H1 (cell line): ENCODE data around the gene ALG5. TPM values are rescaled to one million over a fixed set of nuclear protein-coding genes. Genes with fewer than 3 reads are reported as not detected.

Source experiments
- CTCF ChIA-PET: fragments of 300-600 bp; sonication (Branson Sonifier 250); formaldehyde crosslinking; loops from one replicate; lab custom pipeline; 2021; ENCODE audit not compliant: partially characterized antibody; lab: Charles Lee
- POLR2A ChIA-PET: fragments of 300-600 bp; sonication (Branson Sonifier 250); formaldehyde crosslinking; loops from one replicate; lab custom pipeline; 2021; ENCODE audit warnings: inconsistent platforms; ENCODE audit not compliant: partially characterized antibody; lab: Charles Lee
- DNase-seq, 2 experiments: peaks; one replicate each; pipeline versions ENCODE4 v3.0.0 to v3.0.0-alpha.2; 2010 to 2022; ENCODE audit warnings: low spot score in 2 of 2, low read depth in 1 of 2, mixed read lengths in 1 of 2
- FAIRE-seq: peaks from 2 replicates; lab custom pipeline; 2011; peaks lifted over from hg19 to GRCh38; lab: Jason Lieb, UNC
- H2AFZ ChIP-seq: 2 replicates; pipeline ENCODE4 v1.8.1; 2012; ENCODE audit warnings: low read length, inconsistent platforms
- H2AK5ac ChIP-seq: 2 replicates; pipeline ENCODE4 v1.6.1; 2013; ENCODE audit warnings: low read depth, low read length
- H2BK120ac ChIP-seq: replicated peaks from 2 replicates; pipeline ENCODE3; 2013; ENCODE audit warnings: low read depth, low read length, inconsistent platforms
- H2BK12ac ChIP-seq: 2 replicates; pipeline ENCODE4 v1.6.1; 2013; ENCODE audit warnings: low read depth, low read length
- H2BK15ac ChIP-seq: 2 replicates; pipeline ENCODE4 v1.6.1; 2013; ENCODE audit warnings: low read length
- H2BK20ac ChIP-seq: 2 replicates; pipeline ENCODE4 v1.6.1; 2013; ENCODE audit warnings: low read length
- H2BK5ac ChIP-seq: 2 replicates; pipeline ENCODE4 v1.6.1; 2013; ENCODE audit warnings: low read depth, low read length
- H3K14ac ChIP-seq: 2 replicates; pipeline ENCODE4 v1.6.1; 2013; ENCODE audit warnings: inconsistent platforms; ENCODE audit not compliant: insufficient read length
- H3K18ac ChIP-seq: 2 replicates; pipeline ENCODE4 v1.6.1; 2013; ENCODE audit warnings: low read length; ENCODE audit errors: extremely low read depth
- H3K23ac ChIP-seq: 2 replicates; pipeline ENCODE4 v1.6.1; 2013; ENCODE audit warnings: inconsistent platforms; ENCODE audit not compliant: insufficient read length
- H3K23me2 ChIP-seq: 2 replicates; pipeline ENCODE4 v1.6.1; 2013; ENCODE audit warnings: low read depth, low read length
- H3K27ac ChIP-seq: 2 replicates; pipeline ENCODE4 v1.6.1; 2011; ENCODE audit warnings: low read depth, low read length, inconsistent platforms
- H3K27me3 ChIP-seq, 4 experiments: replicated peaks in 1 of 4; 1 replicate in 1 of 4; 2 replicates in 3 of 4; pipeline versions ENCODE4 v1.6.1 to v1.8.1; 2011 to 2013; ENCODE audit warnings: low read length in 3 of 4, mild to moderate bottlenecking in 3 of 4, inconsistent platforms in 2 of 4, mixed read lengths in 2 of 4, moderate library complexity in 1 of 4; ENCODE audit not compliant: control insufficient read depth in 3 of 4, insufficient read depth in 3 of 4; ENCODE audit errors: extremely low read depth in 1 of 4
- H3K36me3 ChIP-seq, 4 experiments: 2 replicates each; pipeline versions ENCODE4 v1.6.1 to v1.8.1; 2011 to 2013; ENCODE audit warnings: mild to moderate bottlenecking in 4 of 4, low read length in 3 of 4, moderate library complexity in 2 of 4, control low read depth in 1 of 4, inconsistent platforms in 1 of 4; ENCODE audit not compliant: insufficient read depth in 4 of 4, control insufficient read depth in 2 of 4
- H3K4ac ChIP-seq: replicated peaks from 2 replicates; pipeline ENCODE3; 2013; ENCODE audit warnings: low read length, low read depth, mixed read lengths, inconsistent platforms; ENCODE audit not compliant: insufficient read length
- H3K4me1 ChIP-seq, 4 experiments: replicated peaks in 1 of 4; 1 replicate in 1 of 4; 2 replicates in 3 of 4; pipeline versions ENCODE4 v1.6.1 to v1.8.1; 2011 to 2013; ENCODE audit warnings: low read length in 3 of 4, inconsistent platforms in 2 of 4, mixed read lengths in 1 of 4; ENCODE audit not compliant: insufficient read depth in 4 of 4, control insufficient read depth in 3 of 4
- H3K4me2 ChIP-seq, 2 experiments: 2 replicates each; pipeline versions ENCODE4 v1.6.1 to v1.8.1; 2011 to 2013; ENCODE audit warnings: low read depth in 2 of 2, low read length in 2 of 2, control low read depth in 1 of 2, inconsistent platforms in 1 of 2, mild to moderate bottlenecking in 1 of 2; ENCODE audit not compliant: insufficient read depth in 1 of 2
- H3K4me3 ChIP-seq, 4 experiments: fragments of 200-600, 300-600 bp in 1 of 4; sonication (generic), shearing (Covaris generic), sonication (Bioruptor Twin) in 1 of 4; 2 replicates each; pipeline versions ENCODE4 v1.5.1 to v1.8.1; 2011 to 2016; ENCODE audit warnings: low read length in 4 of 4, low read depth in 3 of 4, control low read depth in 2 of 4, inconsistent platforms in 2 of 4, mild to moderate bottlenecking in 2 of 4, mixed read lengths in 1 of 4, moderate library complexity in 1 of 4; ENCODE audit not compliant: insufficient read depth in 2 of 4; ENCODE audit errors: extremely low read depth in 1 of 4
- H3K56ac ChIP-seq: replicated peaks from 2 replicates; pipeline ENCODE3; 2013; ENCODE audit warnings: low read depth, mild to moderate bottlenecking, mixed read lengths, low read length, inconsistent platforms; ENCODE audit not compliant: insufficient read length
- H3K79me1 ChIP-seq: 2 replicates; pipeline ENCODE4 v1.6.1; 2013; ENCODE audit warnings: low read depth, low read length, control low read depth
- H3K79me2 ChIP-seq, 2 experiments: 2 replicates each; pipeline versions ENCODE4 v1.6.1 to v1.8.1; 2012 to 2013; ENCODE audit warnings: low read length in 2 of 2, mild to moderate bottlenecking in 2 of 2, inconsistent platforms in 1 of 2; ENCODE audit not compliant: insufficient read depth in 2 of 2, control insufficient read depth in 1 of 2
- H3K9ac ChIP-seq, 4 experiments: replicated peaks in 1 of 4; 1 replicate in 1 of 4; 2 replicates in 3 of 4; pipeline versions ENCODE4 v1.6.1 to v1.8.1; 2011 to 2013; ENCODE audit warnings: low read depth in 3 of 4, low read length in 3 of 4, control low read depth in 2 of 4, mild to moderate bottlenecking in 2 of 4, moderate library complexity in 2 of 4, inconsistent platforms in 1 of 4; ENCODE audit errors: extremely low read depth in 1 of 4
- H3K9me3 ChIP-seq, 2 experiments: 2 replicates each; pipeline versions ENCODE4 v1.6.1 to v1.8.1; 2012 to 2013; ENCODE audit warnings: mild to moderate bottlenecking in 2 of 2, moderate library complexity in 2 of 2, control low read depth in 1 of 2, inconsistent platforms in 1 of 2, low read depth in 1 of 2, low read length in 1 of 2, mixed read lengths in 1 of 2; ENCODE audit not compliant: insufficient read depth in 2 of 2
- H4K20me1 ChIP-seq, 2 experiments: replicated peaks in 1 of 2; 2 replicates each; pipeline versions ENCODE3 to v1.8.1; 2011 to 2013; ENCODE audit warnings: inconsistent platforms in 2 of 2, low read length in 2 of 2, mild to moderate bottlenecking in 1 of 2; ENCODE audit not compliant: insufficient read depth in 2 of 2, control insufficient read depth in 1 of 2
- H4K5ac ChIP-seq: 2 replicates; pipeline ENCODE4 v1.6.1; 2013; ENCODE audit warnings: low read length, low read depth, mixed read lengths, inconsistent platforms; ENCODE audit not compliant: insufficient read length
- H4K8ac ChIP-seq: 2 replicates; pipeline ENCODE4 v1.8.0; 2013; ENCODE audit warnings: mild to moderate bottlenecking, moderate library complexity, low read length, inconsistent platforms; ENCODE audit not compliant: insufficient read depth; ENCODE audit errors: extremely low read depth
- H4K91ac ChIP-seq: replicated peaks from 2 replicates; pipeline ENCODE3; 2013; ENCODE audit warnings: low read length, mixed read lengths, inconsistent platforms; ENCODE audit not compliant: insufficient read length
- CBX5 ChIP-seq: fragments of 300-800, 300-1000 bp; sonication (generic); IDR thresholded peaks from 2 replicates; pipeline ENCODE4 v1.7.1; 2016; ENCODE audit warnings: antibody characterized with exemption, low read length, low read depth
- CEBPB ChIP-seq: IDR thresholded peaks from 2 replicates; pipeline ENCODE4 v1.6.1; 2012; ENCODE audit warnings: low read depth, low read length
- E2F6 ChIP-seq: IDR thresholded peaks from 2 replicates; pipeline ENCODE4 v1.6.1; 2012; ENCODE audit warnings: inconsistent platforms
- JUND ChIP-seq: IDR thresholded peaks from 2 replicates; pipeline ENCODE4 v1.6.1; 2011; ENCODE audit warnings: mild to moderate bottlenecking, improper control_type of control experiment, low read length
- RBBP5 ChIP-seq: IDR thresholded peaks from 2 replicates; pipeline ENCODE4 v1.7.1; 2012; ENCODE audit warnings: low read depth, mild to moderate bottlenecking, inconsistent platforms, low read length, moderate library complexity, borderline replicate concordance
- RNF2 ChIP-seq: fragments of 200-900, 300-1000 bp; sonication (generic); IDR thresholded peaks from 2 replicates; pipeline ENCODE4 v1.7.1; 2016; ENCODE audit warnings: borderline replicate concordance, low read depth, mild to moderate bottlenecking, antibody characterized with exemption, low read length; ENCODE audit not compliant: poor library complexity, severe bottlenecking; ENCODE audit errors: missing control alignments
- SP2 ChIP-seq: IDR thresholded peaks from 2 replicates; pipeline ENCODE4 v1.6.1; 2012; ENCODE audit warnings: mild to moderate bottlenecking, low read length, inconsistent platforms
- WGBS, 2 experiments: shearing (Covaris generic) in 1 of 2; methylation state at CpG; one replicate each; pipeline versions ENCODE4 v1.1.6 to v1.1.7; 2013 to 2015; ENCODE audit warnings: low lambda C conversion rate in 2 of 2, mixed read lengths in 2 of 2, inconsistent platforms in 1 of 2, low coverage in 1 of 2, missing lambda C conversion rate in 1 of 2; ENCODE audit not compliant: insufficient replicate concordance in 2 of 2, insufficient coverage in 1 of 2, insufficient read length in 1 of 2; ENCODE audit errors: extremely low coverage in 1 of 2, missing lambda C conversion rate in 1 of 2; 5-methylcytosine and 5-hydroxymethylcytosine counted together
- polyA plus RNA-seq, 7 experiments: library from polyadenylated mRNA; depleted of rRNA in 3 of 7; stranded (reverse) in 5 of 7; unstranded in 2 of 7; fragments of >200 nt in 5 of 7; fragments of 200-250 nt in 2 of 7; gene quantifications; 1 replicate in 5 of 7; 2 replicates in 1 of 7; 4 replicates in 1 of 7; pipeline versions ENCODE4 v1.2.1 to v1.2.3, GENCODE V29; 2011 to 2013; ENCODE audit warnings: missing spikeins in 2 of 7, mixed read lengths in 2 of 7
- total RNA-seq: library from RNA; stranded (reverse); fragmentation: NEBNext Ultra II Directional; extraction: Animal tissue kit (Norgen Biotek cat#: 25700); gene quantifications from 2 replicates; pipeline ENCODE4 v1.2.1, GENCODE V29; 2021

ALG5 gene
- total and polyA plus RNA-seq, 2 of the 8 experiments (the other 6 are each of a cell fraction or from before 2014, with no cell fraction given) = 15.0 to 24.3 TPM

- Histone ChIP-seq H2AK5ac (no peak overlapping the region), H3K79me2 (no peaks in the 10 kb centered on the region), H3K27ac (no peak overlapping the region), H3K27me3 (no peaks in the 10 kb centered on the region), H4K8ac (no peak overlapping the region), H3K4me3 (no peak overlapping the region), H2BK20ac (no peak overlapping the region), H2AFZ (no peak overlapping the region), H3K9me3 (peaks cover 3 to 4% of the 10 kb centered on the region in 2 experiments; a peak in 2 of 4 replicates), H2BK12ac (no peak overlapping the region), H2BK5ac (no peak overlapping the region), H3K18ac (no peak overlapping the region), H3K79me1 (no peaks in the 10 kb centered on the region; the same call in 1 of the 2 replicates), H3K56ac (no peak overlapping the region), H2BK120ac (no peak overlapping the region), H3K9ac (no peak overlapping the region), H3K23me2 (no peaks in the 10 kb centered on the region), H4K5ac (no peak overlapping the region), H3K14ac (no peak overlapping the region), H3K36me3 (peaks cover 5 to 46% (median 15%) of the 10 kb centered on the region in 4 experiments), H3K4ac (no peak overlapping the region), H3K4me2 (no peak overlapping the region), H4K20me1 (no peaks in the 10 kb centered on the region), H3K23ac (no peak overlapping the region), H4K91ac (no peak overlapping the region), H2BK15ac (no peak overlapping the region), H3K4me1 (no peaks in the 10 kb centered on the region)
- no peak for DNase-seq
- CTCF ChIA-PET = interaction anchor here (0.9 to 8.6 kb wide), 6 partner anchors 33 to 150 kb away, joined by 3 to 85 read pairs (median 12); no protein-coding TSS in a partner anchor
- 95% methylated on average over 7 of the region's 7 CpGs; no CpG with 5 or more reads in 1 of the 2 experiments for WGBS, 2 experiments
- TF ChIP-seq SP2 = no peak
- no peak for TF ChIP-seq JUND
- TF ChIP-seq CEBPB = no peak
- TF ChIP-seq E2F6 = no peak
- TF ChIP-seq RNF2 = no peak
- no peak for TF ChIP-seq RBBP5
- TF ChIP-seq CBX5 = no peak
- no peak for FAIRE-seq
- POLR2A ChIA-PET = no interaction called here
Observed at GRCh38 chr13:36979361-36980050, 19.6 kb downstream of the ALG5 start.
